ENCODE data around the gene GPR50.

The GPR50 gene

DNA sequence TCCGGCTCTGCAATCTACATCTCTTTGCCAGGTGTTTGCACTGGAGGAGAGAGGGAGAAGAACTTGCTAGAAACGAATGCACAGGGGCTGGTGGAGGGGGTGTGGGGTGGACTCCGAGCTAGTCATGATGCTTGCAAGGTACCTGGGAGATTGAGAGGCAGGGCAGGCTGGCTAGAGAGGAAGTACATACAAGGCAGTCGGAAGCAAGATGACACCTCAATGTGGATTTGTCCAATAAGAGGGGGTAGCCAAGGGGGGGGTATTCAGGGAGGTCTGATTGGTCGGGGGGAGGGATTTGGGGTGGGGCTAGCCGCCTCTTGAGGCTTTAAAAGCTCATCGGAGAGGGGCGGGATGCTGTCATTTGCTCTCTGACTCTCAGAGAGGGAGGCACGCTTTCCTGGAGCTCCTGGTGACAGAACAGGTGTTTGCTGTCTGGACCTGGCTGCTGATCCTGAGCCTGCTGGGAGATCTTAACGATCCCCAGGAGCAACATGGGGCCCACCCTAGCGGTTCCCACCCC is at the start of gene GPR50:
GPR50 (plus strand) TSS at position 354 of the 520 bp plus-strand sequence; CDS start at position 492, 138 bp downstream.
- peak; percentile 27 for DNase-seq (ENCODE audit: extremely low spot score)
- TF ChIP-seq FOXA1 (IDR thresholded peaks at IDR 0.05) (no peak), FOXK2 (IDR thresholded peaks at IDR 0.05) (no peak), LEF1 (IDR thresholded peaks at IDR 0.05; ENCODE audit: borderline replicate concordance) (no peak)
- CTCF ChIA-PET = interaction anchor here (1.9 kb wide), 1 partner anchor 184 kb away, joined by 6 read pairs; no protein-coding TSS in a partner anchor
- POLR2A ChIA-PET = interaction anchor here (2.1 kb wide), 1 partner anchor 221 kb away, joined by 6 read pairs; the partner anchor contains the start of gene VMA21

DNA sequence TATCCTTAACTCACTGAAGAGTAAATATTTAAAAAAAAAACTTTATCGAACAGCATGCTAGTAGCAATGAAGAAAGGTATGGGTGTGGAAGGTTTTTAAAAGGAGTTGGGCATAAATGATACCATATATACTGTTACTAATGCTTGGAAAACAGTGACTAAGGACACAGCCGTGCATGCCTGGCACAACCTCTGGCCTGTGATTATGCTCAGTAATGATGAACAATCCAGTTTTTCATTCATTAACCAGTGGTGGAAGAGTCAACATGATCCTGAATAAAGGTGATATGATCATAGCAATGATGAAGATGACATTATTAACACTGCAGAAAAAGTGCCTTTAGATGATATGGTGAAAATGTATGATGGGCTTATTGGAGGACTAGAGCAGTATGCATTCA is 43.9 kb upstream of the GPR50 start:
- POLR2A ChIA-PET = no interaction called here
- TF ChIP-seq ARNT (IDR thresholded peaks at IDR 0.05) (no peak), LEF1 (IDR thresholded peaks at IDR 0.05; ENCODE audit: borderline replicate concordance) (no peak), FOXA1 (IDR thresholded peaks at IDR 0.05) (no peak), TARDBP (IDR thresholded peaks at IDR 0.05) (no peak), FOXM1 (IDR thresholded peaks at IDR 0.05; ENCODE audit: borderline replicate concordance) (no peak), FOXK2 (IDR thresholded peaks at IDR 0.05) (no peak), ZNF384 (IDR thresholded peaks at IDR 0.05) (no peak)
- CTCF ChIA-PET = no interaction called here
- no peak for DNase-seq (ENCODE audit: extremely low spot score)

DNA sequence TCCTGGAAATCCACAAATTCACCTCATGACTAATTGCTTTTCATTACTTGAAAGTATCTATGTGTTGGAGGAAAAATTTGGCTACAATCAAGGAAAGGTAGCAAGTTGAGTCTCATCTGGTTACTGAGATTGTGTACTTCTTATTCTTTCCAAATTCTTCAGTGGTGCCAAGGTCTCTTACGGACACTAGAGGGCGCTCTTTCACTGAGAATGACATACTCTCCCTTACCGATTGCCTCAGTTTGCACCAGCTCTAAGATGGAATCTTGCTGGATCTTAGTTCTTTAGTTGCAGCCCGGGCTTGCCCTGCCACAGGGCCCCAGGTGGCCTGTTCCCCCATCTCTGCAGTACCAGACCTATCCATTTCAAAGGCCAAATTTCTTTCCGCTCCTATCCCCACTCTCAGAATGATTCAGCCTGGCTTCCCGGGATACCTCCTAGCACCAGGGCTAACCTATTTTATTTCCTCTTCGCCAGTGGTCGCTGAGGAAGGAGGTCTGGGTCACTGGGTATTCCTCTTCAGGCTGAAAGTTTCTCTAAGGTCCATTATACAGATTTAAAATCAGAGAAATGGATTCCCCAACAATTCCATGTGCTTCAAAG is 24.6 kb upstream of the GPR50 start:
- TF ChIP-seq, protein P1, sequence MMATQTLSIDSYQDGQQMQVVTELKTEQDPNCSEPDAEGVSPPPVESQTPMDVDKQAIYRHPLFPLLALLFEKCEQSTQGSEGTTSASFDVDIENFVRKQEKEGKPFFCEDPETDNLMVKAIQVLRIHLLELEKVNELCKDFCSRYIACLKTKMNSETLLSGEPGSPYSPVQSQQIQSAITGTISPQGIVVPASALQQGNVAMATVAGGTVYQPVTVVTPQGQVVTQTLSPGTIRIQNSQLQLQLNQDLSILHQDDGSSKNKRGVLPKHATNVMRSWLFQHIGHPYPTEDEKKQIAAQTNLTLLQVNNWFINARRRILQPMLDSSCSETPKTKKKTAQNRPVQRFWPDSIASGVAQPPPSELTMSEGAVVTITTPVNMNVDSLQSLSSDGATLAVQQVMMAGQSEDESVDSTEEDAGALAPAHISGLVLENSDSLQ (IDR thresholded peaks at IDR 0.05) = no peak
- TF ChIP-seq FOXM1 (IDR thresholded peaks at IDR 0.05; ENCODE audit: borderline replicate concordance) (no peak), LEF1 (IDR thresholded peaks at IDR 0.05; ENCODE audit: borderline replicate concordance) (no peak), ZNF384 (IDR thresholded peaks at IDR 0.05) (no peak), L3MBTL2 (conservative IDR thresholded peaks at IDR 0.05) (no peak), SUZ12 (IDR thresholded peaks at IDR 0.05) (no peak)
- ChIA-PET POLR2A (no interaction called here), CTCF (interaction anchor here (1.0 to 1.4 kb wide), 5 partner anchors 70 to 529 kb away, joined by 3 read pairs; no protein-coding TSS in a partner anchor)
- peak; percentile 66 for DNase-seq (ENCODE audit: extremely low spot score)

DNA sequence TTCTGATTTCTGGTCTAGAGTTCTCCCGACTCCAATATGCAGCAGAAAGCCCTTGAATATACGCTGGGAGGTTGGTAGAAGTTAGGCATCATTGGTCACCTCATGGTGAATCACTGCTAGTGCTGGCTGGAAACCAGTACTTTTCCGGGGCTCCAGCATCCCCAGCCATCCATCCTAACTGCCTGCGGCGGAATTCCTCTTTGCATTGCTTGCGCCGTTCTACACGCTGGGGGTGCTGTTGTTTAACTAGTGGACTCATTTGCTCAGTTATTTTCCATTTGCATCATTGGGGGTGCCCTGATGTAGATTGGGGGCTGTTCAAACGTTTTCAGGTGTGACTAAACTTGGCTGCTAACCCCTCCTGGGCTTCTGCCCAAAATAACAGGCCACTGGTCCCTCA is 23.3 kb upstream of the GPR50 start:
- DNase-seq (ENCODE audit: extremely low spot score) = no peak
- POLR2A ChIA-PET = no interaction called here
- TF ChIP-seq LEF1 (IDR thresholded peaks at IDR 0.05; ENCODE audit: borderline replicate concordance) = no peak
- no peak for TF ChIP-seq FOXA1 (IDR thresholded peaks at IDR 0.05)
- no peak for TF ChIP-seq BHLHE40 (IDR thresholded peaks at IDR 0.05; ENCODE audit: borderline replicate concordance)
- TF ChIP-seq FOXK2 (IDR thresholded peaks at IDR 0.05) = no peak
- no peak for TF ChIP-seq CTBP1 (IDR thresholded peaks at IDR 0.05; ENCODE audit: borderline replicate concordance)
- no peak for TF ChIP-seq SP1 (IDR thresholded peaks at IDR 0.05)
- CTCF ChIA-PET = no interaction called here

DNA sequence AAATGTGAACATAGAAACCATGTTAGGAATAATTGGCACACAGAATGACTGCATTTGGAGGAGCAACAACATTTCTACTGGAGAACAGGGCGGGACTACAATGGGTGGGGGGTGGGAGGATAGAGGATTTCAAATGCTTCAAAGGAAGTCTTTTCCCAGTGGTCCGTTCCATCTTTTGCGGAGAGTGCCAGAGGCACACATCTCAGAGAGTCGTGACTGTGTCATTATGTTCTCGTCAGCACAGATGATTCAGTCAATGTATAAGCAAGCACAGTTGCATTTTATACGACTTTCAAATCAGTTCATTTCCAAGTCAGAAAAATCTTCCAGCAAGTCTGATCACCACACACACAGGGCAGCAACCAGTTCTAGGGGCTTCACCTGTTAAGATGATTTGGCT is 22.7 kb upstream of the GPR50 start:
- no peak for TF ChIP-seq FOXK2 (IDR thresholded peaks at IDR 0.05)
- no peak for TF ChIP-seq ELF4 (IDR thresholded peaks at IDR 0.05)
- TF ChIP-seq NFRKB (IDR thresholded peaks at IDR 0.05) = no peak
- TF ChIP-seq TARDBP (IDR thresholded peaks at IDR 0.05) = no peak
- TF ChIP-seq ZNF384 (IDR thresholded peaks at IDR 0.05) = no peak
- TF ChIP-seq FOXA1 (IDR thresholded peaks at IDR 0.05) = no peak
- TF ChIP-seq BHLHE40 (IDR thresholded peaks at IDR 0.05; ENCODE audit: borderline replicate concordance) = no peak
- TF ChIP-seq ARNT (IDR thresholded peaks at IDR 0.05) = no peak
- TF ChIP-seq SUZ12 (IDR thresholded peaks at IDR 0.05) = no peak
- TF ChIP-seq SP1 (IDR thresholded peaks at IDR 0.05) = no peak
- TF ChIP-seq, protein P1 (IDR thresholded peaks at IDR 0.05) = no peak
- TF ChIP-seq HDGF (IDR thresholded peaks at IDR 0.05; ENCODE audit: borderline replicate concordance) = no peak
- TF ChIP-seq FOXM1 (IDR thresholded peaks at IDR 0.05; ENCODE audit: borderline replicate concordance) = no peak
- TF ChIP-seq CTBP1 (IDR thresholded peaks at IDR 0.05; ENCODE audit: borderline replicate concordance) = no peak
- TF ChIP-seq LEF1 (IDR thresholded peaks at IDR 0.05; ENCODE audit: borderline replicate concordance) = no peak
- no peak for TF ChIP-seq L3MBTL2 (conservative IDR thresholded peaks at IDR 0.05)
- no peak for DNase-seq (ENCODE audit: extremely low spot score)
- ChIA-PET CTCF (no interaction called here), POLR2A (no interaction called here)

DNA sequence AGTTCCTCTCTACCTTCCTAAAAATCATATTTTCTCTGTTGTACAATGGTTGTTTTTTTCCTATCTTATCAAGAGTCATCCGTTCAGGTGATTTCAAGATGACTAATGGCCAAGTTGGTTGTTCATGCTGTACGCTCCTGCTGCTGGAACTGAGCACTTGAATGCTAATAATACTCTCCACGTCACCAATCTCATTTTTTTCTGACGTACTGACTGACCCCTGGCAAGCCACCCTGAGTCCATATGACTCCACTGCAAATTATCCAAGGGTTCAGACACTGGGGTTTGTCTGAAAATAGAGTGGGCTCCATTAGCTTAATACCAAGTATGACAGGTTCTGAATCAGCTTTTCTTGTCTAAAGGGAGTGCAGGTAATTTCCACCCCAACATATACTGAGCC is 21.1 kb upstream of the GPR50 start:
- TF ChIP-seq CTBP1 (IDR thresholded peaks at IDR 0.05; ENCODE audit: borderline replicate concordance) (no peak), SUZ12 (IDR thresholded peaks at IDR 0.05) (no peak), L3MBTL2 (conservative IDR thresholded peaks at IDR 0.05) (no peak), SP1 (IDR thresholded peaks at IDR 0.05) (no peak), TARDBP (IDR thresholded peaks at IDR 0.05) (no peak), ARNT (IDR thresholded peaks at IDR 0.05) (no peak), FOXK2 (IDR thresholded peaks at IDR 0.05) (no peak), FOXM1 (IDR thresholded peaks at IDR 0.05; ENCODE audit: borderline replicate concordance) (no peak)
- ChIA-PET POLR2A (no interaction called here), CTCF (no interaction called here)
- no peak for DNase-seq (ENCODE audit: extremely low spot score)

DNA sequence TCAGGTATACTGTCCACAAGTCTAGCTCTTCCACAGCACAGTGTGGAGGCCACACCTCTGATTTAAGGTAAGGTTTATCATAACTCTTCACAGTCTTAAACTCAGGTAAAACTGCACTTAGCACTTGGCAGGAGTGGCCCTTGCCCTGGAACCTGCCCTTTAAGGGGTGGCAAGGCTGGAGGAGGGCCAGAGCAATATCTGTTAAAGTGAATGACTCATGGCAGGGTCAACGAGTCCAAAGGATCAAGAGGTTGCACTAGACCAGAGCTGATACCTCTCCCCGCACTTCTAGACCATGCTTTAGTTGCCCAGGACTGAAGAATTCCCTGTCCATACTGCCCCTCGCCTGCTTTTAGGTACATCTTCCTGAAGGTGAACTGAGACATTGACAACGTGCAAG is 14.7 kb upstream of the GPR50 start:
- CTCF ChIA-PET = no interaction called here
- TF ChIP-seq NFRKB (IDR thresholded peaks at IDR 0.05) (no peak), ZNF384 (IDR thresholded peaks at IDR 0.05) (no peak), SUZ12 (IDR thresholded peaks at IDR 0.05) (no peak), FOXK2 (IDR thresholded peaks at IDR 0.05) (no peak), TARDBP (IDR thresholded peaks at IDR 0.05) (no peak), CTBP1 (IDR thresholded peaks at IDR 0.05; ENCODE audit: borderline replicate concordance) (no peak), ELF4 (IDR thresholded peaks at IDR 0.05) (no peak), L3MBTL2 (conservative IDR thresholded peaks at IDR 0.05) (no peak), BHLHE40 (IDR thresholded peaks at IDR 0.05; ENCODE audit: borderline replicate concordance) (no peak), ARNT (IDR thresholded peaks at IDR 0.05) (no peak)
- DNase-seq (ENCODE audit: extremely low spot score) = no peak
- POLR2A ChIA-PET = interaction anchor here (0.6 kb wide), 1 partner anchor 220 kb away, joined by 3 read pairs; no protein-coding TSS in a partner anchor
